Stimulated activated CD4-positive, alpha-beta T cell treated with anti-CD3 and anti-CD28 coated beads, Interleukin-1b, Interleukin-23, amount 100 ng/mL, for 48 hours (primary cell): Measurements from ENCODE around the gene TSPAN5.
A peak's percentile ranks its signal among the peaks of the same experiment; 100 is the strongest.

Experiments used
- DNase-seq: peaks from one replicate; pipeline ENCODE4 v3.0.0-alpha.2; 2020

The TSPAN5 gene

DNA sequence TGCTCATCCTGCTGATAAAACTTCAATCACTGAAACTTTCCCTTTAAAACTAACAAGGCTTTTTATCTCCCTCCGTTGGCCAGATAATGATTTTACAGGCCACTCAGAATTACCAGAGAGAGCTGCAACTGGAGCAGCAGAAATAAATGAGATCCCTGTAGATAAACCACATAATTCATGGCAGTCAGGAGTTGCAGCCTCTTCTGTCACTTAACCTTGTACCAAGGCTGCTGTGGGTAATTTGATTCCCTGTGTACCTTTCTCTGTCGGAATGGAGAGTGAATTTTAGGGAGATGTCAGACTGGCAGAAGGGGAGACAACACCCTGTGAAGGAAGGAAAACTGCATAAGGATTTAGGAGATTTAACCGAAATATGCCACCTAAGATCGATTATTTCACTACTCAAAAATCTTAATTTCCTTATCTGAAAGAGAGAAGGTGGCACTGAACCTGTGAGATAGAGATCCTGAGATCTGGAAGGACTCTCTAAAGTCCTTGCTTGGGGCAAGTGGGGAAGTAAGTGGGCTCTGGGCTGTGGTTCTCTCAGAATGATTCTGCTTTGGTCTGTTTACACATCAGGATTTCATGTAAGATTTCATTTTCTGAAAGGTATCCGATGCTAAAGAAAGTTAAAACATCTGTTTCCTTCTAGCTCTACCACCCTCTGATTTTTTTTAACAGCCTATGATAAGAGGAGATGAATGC is 14.3 kb upstream of the TSPAN5 start:
- DNase-seq = no peak

DNA sequence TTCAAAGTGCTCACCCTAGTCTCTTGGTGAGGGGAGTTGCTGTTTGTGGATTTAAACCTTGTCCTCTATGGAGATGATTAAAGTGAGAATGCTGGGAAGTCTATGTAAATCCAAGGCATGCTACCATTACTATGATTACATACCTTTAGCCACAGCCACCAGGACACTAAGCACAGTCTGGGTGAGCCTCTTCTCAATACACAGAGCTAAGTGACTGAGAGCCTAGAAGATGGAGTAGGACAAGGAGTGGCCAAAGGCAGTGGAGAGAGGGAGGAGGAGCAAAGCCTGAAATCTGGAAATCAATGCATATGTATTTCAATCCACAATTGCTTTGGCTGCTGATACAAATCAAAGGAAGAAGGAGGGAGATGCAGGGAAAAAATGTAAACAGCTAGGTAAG is 12.7 kb upstream of the TSPAN5 start:
- no peak for DNase-seq

DNA sequence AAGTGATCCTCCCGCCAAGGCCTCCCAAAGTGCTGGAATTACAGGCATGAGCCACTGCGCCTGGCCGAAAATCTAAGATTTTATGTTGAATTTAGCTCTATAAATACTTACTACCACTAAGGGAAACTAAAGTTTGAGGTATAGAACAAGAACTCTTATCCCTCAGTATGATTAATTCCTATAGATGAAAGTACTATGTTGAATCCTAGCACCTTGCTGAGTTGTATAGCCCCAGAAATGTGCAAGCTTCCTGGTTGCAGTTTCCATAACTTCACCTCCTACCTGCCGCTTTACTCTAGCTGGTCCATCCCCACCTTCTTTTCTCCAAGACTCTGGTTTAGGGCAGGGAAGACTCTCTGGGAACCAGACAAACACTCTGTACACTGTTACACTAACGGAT is 11.8 kb upstream of the TSPAN5 start:
- DNase-seq = no peak

DNA sequence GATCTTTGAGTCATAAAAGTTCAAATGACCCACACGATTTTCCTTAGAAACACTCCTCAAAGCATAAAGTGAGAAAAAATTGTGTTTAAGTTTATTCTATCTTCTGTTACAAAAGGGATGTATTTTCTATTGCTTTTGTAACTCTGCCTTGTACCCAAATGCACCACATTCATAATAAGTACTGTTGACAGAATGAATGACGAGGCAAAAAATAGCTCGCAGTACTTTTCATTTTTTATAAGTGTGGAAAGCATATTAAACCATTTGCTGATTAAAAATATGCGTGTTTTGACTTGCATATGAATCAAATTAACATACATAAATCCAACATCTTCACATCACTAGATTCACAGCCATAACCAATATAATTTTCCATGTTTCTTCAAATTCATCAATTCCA is 11.2 kb upstream of the TSPAN5 start:
- DNase-seq = no peak

DNA sequence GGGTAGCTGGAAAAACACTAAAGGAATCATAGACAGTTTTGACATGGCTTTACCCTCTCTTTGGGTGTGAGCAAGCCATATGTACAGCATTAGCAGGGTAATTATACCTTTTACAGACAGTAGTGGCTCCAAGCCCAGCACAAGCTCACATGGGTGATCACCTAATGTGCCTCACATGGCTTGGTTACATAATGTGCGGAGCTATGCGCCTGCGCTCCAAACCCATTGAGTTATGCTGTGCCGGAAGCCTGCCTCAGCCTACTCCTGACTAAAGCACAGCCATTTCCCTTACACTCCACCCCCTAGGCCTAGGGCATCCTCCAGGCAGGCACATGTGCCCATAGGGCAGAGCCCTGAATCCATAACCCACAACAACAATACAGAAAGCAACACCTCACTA is 6.5 kb upstream of the TSPAN5 start:
- DNase-seq = no peak

DNA sequence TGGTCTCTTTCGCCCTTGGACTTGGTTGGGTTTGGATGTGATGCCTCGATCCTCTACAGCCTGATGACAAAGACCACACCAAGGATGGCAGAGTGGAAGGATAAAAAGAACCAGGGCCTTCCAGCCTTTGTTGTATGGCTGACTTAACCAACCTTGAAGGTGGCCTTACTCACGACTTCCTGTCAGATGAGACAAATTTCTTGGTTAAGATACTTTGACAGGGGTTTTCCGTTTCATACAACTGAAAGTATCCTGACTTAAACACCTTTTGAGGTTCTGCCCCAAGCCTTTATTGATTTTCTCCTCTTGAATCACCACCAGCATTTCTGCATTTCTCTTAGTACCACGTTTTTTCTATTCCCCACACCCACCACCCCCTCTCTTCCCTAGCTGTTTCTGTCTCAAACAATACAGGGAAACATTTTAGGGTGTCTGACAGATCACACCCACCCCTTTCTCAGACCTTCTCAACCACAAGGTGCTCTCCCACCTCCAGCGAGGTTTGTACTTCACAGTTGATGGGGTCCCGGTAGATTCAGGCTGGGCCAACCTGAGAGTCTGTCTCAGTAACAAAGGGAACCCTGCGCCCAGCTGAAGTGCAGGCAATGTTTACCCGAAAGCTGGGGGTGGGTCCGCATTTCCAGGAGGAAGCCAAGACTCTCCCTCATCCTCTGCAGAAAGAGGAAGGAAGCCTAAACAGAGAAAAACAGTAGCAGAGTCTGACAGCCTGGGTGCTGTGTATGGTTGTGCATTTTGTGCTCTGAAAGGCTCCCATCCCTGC is 5.0 kb upstream of the TSPAN5 start:
- peak; percentile 79 for DNase-seq

DNA sequence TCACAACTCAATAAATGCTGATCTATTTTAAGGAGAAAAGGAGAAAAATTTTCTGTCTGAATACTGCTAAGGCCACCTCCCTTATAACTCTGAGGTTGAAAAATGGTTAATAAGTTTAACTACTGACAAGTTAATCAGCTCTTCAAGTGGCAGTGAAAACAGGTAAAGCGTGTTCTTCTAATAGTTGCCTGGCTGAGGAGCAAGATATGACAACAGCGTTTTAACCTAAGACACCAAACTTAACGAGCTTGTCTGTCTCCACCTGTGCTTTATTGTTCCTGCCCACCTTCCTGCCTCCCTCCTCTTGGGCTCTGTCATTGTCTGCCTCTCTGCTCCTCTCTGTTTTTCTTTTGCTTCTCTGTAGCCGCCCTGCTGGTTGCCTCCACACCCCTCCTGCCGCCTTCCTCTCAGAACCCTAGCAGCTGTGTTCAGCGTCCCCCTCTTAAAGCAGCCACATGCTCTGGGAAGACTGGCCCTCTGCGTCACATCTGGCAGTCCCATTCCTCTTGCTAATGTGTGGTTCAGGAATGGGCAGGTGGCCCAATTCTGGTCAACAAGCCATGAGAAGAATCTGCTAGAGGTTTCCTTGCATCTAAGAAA is 4.3 kb upstream of the TSPAN5 start:
- DNase-seq = peak; percentile 38

DNA sequence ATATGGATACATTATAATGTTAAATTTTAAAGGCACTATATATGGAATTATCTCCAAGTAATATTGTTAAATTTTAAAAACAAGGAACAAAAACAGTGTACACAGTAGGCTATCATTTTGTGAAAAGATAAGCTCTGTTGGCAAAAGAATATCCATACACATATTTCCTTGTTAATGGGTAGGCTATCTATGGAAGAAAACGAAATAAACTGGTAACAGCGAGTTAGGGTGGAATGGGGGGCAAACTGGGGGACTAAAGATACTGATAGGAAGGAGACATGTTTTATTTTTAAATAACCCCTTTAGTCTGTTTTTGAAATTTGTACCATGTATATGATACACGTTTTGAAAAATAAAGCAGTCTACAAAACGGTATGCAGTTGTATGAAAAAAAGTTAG is 3.6 kb upstream of the TSPAN5 start:
- DNase-seq = no peak

DNA sequence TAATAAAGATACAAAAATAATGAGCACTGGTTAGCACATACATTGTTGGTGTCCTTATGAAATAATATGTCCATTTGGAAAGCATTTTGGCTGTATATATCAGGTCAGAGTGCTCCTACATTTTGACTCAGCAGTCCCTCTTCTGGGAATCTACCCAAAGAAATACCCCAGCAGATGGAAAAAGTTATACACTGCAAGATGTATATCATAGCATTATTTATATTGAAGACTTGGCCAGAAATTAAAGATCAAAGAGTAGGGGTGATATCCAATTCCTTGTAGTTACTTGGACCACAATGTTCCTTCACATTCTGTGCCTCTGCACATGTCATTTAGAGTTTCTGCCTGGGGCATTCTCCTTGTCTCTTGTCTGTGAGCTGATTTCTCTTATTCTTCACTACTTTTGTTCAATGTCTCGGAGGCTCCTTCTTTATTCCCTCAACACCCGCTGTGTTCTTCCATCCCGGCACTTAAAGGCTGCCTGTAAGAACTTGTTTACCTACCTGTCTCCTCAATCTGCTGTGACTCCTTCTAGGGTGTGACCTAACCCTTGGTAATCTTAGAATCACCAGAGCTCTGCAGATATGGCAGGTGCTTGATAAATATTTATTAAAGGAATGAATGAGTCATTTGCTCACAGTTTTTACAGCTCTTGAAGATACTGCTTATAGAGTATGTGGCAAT is 3.1 kb upstream of the TSPAN5 start:
- DNase-seq = no peak

DNA sequence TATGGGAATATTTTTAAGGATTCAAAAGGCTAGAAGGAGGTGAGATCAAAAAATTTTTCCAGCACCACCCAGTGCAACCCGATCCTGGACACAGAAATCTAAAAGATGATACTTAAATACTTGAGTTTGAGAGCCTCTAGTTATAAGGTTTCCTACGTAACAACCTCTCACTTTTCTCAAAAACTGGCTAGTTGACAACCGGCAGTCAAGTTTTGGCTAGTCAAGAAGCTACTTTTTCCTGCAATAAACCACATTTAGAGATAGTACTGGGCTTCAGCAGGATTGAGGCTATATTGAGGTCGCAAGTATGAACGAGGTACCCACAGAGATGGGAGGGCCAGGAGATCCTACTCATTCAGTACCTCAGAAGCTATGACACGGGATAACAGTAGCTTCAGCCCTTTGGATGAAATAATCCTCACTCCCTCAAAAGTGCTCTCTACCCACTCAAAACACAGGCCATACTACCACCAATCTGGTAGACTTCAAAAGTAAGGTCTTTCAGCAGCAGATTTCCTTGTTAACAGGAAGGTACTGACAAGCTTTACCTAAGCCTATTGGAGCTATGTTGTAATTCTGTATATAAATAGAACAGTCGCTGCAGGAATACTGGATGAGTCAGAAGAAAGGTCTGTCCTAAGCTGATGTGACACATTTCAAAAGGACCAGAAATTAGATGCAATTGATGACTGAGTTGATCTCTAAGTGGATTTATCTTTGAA is 1.5 kb upstream of the TSPAN5 start:
- DNase-seq = no peak

DNA sequence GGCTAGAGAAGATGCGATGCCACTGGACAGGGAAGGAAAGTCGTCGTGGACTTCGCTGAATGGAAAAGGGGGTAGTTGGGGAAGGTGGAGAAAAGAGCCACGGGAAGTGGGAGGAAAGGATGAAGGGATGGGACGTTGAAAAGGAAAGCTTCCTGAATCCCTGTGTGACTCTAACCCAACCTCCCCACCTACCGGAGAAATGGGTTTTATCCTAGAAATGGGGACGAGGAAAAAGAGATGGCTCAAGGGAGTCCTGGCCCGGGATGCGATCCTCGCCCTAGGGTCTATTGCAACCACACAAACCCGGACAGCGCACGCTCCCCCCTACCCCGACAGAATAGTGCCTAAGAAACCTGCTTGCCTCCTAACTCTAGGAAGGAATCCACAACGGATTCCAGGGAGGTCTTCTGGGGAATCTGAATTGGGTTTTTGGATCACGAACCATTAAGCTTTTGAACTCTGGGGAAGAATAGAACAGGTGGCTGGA is 738 bp upstream of the TSPAN5 start:
- no peak for DNase-seq

DNA sequence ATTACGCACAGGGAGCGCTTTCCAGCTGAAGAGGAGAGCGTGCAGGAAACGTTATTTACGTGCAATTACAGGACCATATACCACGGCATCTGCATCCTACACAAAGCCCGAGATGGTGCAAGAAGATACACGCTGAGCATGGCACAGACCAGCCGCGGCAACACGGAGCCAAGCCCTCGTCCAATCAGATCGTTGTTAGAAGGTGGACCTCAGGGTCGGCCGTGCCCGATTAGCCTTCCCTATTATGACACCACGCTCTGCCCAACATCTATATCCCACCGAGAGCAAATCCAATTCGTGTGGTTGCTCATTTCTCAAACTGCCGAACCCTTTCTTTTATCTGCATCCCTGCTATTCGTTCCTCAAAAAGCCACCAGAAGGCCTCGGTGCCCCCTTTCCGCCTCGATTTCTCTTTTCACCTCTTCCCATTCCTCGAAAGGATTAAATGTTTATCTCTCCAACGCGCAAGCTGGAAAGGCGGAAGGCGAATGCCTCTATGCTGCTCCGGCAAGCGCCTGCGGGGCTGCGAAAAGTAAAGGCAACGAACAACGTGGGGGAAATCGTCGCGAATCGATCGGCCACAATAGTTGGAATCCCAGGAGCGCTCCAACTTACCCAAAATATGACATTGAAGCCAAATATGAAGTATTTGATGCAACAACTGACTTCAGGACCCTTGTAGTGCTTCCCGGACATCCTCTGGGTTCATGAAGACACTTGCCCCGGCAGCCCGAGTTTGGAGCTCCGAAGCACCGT is 702 bp downstream of the TSPAN5 start:
- DNase-seq = peak; percentile 48

DNA sequence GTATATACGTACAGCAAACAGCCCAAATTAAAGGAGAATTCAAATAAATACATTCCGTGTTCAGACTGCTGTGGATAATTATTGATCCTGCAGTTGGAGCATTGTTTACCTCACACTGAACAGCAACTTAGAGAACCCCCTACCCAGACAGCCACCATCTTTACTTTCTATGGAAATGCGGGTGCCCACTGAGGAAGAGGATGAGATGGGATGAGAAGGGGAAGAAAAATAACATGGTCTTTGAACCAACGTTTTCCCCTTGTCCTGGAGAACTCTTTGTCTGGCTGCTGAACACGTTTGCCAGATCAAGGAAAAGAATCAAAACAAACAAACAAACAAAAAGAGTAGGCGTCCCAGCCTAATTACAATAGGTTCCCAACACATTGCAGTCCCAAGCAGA is 1.5 kb downstream of the TSPAN5 start:
- no peak for DNase-seq

DNA sequence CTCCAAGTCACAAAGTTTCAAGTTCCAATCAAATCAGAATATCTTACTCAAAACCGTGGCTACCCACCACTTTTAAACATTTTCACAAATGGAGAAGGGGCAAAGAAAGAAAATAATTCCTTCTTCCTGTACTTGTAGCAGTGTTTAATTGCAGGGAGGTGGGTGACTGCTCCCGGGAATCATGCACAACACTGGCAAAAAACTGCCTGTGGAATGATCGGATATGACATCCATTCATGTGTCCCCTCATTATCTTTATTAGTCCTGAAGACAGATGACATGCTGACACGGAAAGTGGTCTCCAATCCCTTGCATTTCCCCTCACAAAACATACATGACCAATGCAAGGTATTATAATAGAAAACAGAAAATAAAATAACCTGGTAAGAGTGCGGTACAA is 2.0 kb downstream of the TSPAN5 start:
- DNase-seq = no peak

DNA sequence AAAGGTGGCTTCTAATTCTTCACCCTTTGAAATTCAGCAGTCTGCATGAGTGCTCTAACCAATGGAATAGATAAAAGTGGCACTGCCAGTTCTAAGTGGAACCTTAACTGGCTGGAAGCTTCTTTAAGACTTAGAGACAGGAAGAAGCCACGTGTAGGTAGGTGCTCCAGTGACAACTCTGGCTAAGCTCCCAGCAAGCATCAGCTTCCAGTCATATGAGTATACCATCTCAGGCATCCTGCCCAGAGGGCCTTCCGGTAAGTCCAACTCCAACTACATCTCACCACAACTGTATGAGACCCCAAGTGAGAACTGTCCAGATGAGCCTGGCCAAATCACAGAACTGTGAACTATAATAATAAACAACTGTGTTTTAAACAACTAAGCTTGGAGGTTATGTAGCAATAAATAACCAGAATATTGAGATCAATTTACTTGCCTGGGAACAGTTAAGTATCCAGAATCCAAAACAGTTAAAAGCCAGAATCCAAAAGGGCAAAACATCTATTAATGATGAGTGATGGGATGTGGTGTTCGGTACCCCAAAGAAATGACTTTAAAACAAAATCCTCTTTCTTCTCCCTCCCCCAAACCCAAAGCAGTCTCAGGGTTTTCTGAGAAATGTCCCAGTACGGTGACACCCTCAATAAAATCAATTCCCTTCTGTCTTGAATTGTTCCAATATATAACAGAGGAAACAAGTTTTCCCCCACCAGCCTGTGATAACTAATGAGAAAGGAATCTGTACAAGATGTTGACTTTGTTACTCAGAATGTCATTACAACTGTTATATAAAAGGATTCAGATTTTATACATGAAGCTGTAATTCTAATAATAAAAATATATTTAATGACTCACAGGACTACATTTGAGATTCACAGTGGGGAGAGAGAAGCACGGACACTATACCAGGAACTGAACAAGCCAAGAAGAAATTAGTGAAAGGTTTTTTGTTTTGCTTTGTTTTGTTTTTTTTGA is 4.2 kb downstream of the TSPAN5 start:
- no peak for DNase-seq

DNA sequence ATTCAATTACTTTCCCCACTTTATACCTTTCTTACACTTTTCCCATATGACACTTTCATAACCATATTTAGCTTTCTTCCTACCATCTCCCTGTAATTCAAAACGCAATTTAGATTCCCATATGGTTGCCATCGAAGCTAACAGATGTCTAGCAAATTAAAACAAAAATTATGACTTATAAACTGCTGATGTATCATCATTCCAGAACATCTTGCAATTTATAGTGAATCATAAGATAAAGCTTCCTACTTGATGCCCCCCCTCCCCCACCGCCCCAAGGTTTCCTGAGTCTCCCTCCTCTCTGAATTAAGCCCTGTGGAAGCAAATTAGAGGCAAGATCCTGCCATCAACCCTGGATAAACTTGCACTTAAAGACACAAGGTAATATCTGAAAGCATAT is 5.4 kb downstream of the TSPAN5 start:
- DNase-seq = no peak

DNA sequence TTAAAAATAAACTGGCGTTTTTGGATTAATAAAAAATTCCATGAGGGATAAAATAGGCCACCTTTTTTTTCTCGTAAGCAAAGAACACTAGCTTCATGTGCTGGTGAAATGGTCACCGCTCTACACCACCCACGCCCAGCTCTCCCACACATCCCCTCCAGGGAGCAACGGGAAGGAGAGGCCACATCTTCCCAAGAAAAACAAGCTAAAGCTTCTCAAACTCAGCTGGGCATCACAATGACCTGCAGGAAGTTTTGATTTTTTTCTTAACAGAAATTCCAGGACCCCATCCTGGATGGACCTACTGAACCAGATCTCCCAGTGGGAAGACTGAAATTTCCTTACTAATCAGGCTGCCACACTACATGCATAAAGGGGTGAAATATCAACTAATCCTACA is 9.8 kb downstream of the TSPAN5 start:
- DNase-seq = no peak

DNA sequence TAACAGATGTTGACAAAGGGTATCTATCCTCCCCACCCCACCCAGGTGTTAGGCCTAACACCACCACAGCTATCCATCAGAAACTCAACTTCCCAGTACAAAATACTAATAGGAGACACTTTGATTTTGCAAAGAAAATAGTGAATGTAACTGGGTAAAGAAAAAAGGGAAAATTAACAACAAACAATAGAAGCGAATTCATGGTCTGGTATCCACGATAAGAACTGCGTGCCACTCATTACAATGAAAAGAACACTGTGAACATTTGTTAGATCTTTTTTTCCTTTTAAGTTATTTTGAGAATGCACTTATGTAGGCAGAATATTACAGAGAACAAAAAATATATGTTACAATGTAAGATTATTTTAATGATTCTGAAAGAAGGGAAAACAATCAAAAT is 12.0 kb downstream of the TSPAN5 start:
- DNase-seq = no peak

DNA sequence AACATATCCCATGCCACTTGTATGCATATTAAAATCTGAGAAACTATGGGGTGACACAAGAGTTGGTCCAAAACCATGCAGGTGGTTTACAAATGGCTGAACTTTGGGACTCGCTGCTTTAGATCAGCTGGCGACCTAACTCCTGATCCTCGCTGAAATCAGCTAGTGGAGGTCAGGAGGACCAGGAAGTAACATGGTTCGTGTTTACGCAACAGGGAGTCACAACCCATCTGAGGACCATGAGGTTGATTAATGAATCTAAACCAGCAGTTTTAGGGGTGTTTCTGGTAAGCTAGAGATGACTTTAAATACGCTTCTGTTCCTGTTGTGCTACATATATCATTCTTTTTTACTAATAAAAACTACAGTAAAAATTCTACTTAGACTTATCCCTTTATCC is 12.9 kb downstream of the TSPAN5 start:
- no peak for DNase-seq

DNA sequence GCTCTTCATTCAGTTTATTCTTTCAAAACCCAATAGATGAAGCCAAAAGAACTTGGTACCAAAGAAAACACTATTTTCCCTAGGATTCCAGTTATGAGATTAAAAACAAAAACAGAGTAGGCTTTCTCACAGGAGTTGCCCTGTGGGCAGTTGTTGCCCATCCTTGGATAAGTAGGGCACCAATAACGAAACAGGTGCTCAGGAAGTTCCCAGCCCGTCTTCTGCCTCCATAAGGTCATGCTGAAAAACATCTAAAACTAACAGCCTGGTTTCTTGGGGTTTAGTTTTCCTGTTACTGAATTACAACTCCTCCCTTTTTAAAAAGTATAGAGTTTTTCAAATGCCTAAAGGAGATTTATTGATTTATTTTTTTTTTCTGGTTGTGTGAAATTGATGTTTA is 14.7 kb downstream of the TSPAN5 start:
- no peak for DNase-seq

DNA sequence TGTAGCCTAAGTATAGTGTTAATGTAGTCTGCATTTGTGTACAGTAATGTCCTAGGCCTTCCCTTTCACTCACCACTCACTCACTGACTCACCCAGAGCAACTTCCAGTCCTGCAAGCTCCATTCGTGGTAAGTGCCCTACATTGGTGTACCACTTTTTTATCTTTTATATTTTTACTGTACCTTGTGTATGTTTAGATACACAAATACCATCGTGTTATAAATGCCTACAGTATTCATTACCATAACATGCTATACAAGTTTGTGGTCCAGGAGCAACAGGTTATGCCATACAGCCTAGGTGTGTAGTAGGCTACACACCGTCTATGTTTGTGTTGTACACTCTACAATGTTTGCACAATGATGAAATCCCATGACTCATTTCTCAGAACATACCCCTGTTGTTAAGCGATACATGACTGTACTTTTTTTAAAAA is 15.4 kb downstream of the TSPAN5 start:
- peak; percentile 30 for DNase-seq
